IMR-90 (cell line): Measurements from ENCODE around the gene SLC25A11. TPM values are rescaled to one million over a fixed set of nuclear protein-coding genes. Genes with fewer than 3 reads are reported as not detected.

ENCODE experiments used
- ATAC-seq: fragments of 200-7000 bp; cut with Tn5 transposase; 2 replicates; pipeline ENCODE4 v1.9.1; 2020; ENCODE audit warnings: low read depth, mild to moderate bottlenecking, moderate library complexity
- BruUV-seq: library from RNA; stranded (reverse); fragments of 400-500 nt; replicated peaks from 2 replicates; lab custom pipeline; 2021; lab: Mats Ljungman, UMichigan
- CTCF ChIA-PET: fragments of 300-600 bp; formaldehyde crosslinking; extraction: SDS; loops from one replicate; lab custom pipeline; 2021; ENCODE audit warnings: antibody characterized with exemption; lab: Yijun Ruan, JAX
- POLR2A ChIA-PET: fragments of 300-600 bp; sonication (Branson Sonifier 250); formaldehyde crosslinking; loops from one replicate; lab custom pipeline; 2022; ENCODE audit warnings: antibody characterized with exemption; ENCODE audit not compliant: unreplicated experiment; lab: Charles Lee
- DNase-seq: peaks from one replicate; pipeline ENCODE4 v3.0.0; 2013
- H2AFZ ChIP-seq: replicated peaks from 2 replicates; pipeline ENCODE3; 2013; ENCODE audit warnings: low read length, mild to moderate bottlenecking; ENCODE audit not compliant: poor library complexity
- H2AK5ac ChIP-seq: 2 replicates; pipeline ENCODE4 v1.6.1; 2013; ENCODE audit warnings: low read depth, low read length, inconsistent platforms
- H2AK9ac ChIP-seq: replicated peaks from 2 replicates; pipeline ENCODE3; 2013; ENCODE audit warnings: mild to moderate bottlenecking, low read depth, low read length, moderate library complexity; ENCODE audit not compliant: poor library complexity
- H2BK120ac ChIP-seq: 2 replicates; pipeline ENCODE4 v1.6.1; 2013; ENCODE audit warnings: low read depth, low read length, inconsistent platforms
- H2BK15ac ChIP-seq: 3 replicates; pipeline ENCODE4 v1.6.1; 2013; ENCODE audit warnings: low read depth, low read length, inconsistent platforms
- H2BK20ac ChIP-seq: 2 replicates; pipeline ENCODE4 v1.6.1; 2013; ENCODE audit warnings: low read depth, mild to moderate bottlenecking, inconsistent platforms, low read length, moderate library complexity
- H2BK5ac ChIP-seq: 2 replicates; pipeline ENCODE4 v1.6.1; 2013; ENCODE audit warnings: mild to moderate bottlenecking, low read depth, low read length, inconsistent platforms; ENCODE audit not compliant: poor library complexity, severe bottlenecking
- H3K14ac ChIP-seq: replicated peaks from 2 replicates; pipeline ENCODE4 v1.6.1; 2013; ENCODE audit warnings: low read depth, low read length, inconsistent platforms
- H3K18ac ChIP-seq: 2 replicates; pipeline ENCODE4 v1.6.1; 2013; ENCODE audit warnings: low read depth, low read length, control low read depth
- H3K23ac ChIP-seq: 2 replicates; pipeline ENCODE4 v1.6.1; 2013; ENCODE audit warnings: low read depth, low read length, inconsistent platforms
- H3K27ac ChIP-seq: 2 replicates; pipeline ENCODE4 v1.5.1; 2013; ENCODE audit warnings: mild to moderate bottlenecking, control low read depth, low read length; ENCODE audit not compliant: insufficient read depth
- H3K27me3 ChIP-seq: 2 replicates; pipeline ENCODE4 v1.6.1; 2013; ENCODE audit warnings: low read length; ENCODE audit not compliant: control insufficient read depth, insufficient read depth
- H3K36me3 ChIP-seq: 2 replicates; pipeline ENCODE4 v1.6.1; 2013; ENCODE audit warnings: low read length, mixed read lengths; ENCODE audit not compliant: control insufficient read depth, insufficient read depth
- H3K4ac ChIP-seq: 2 replicates; pipeline ENCODE4 v1.6.1; 2013; ENCODE audit warnings: low read depth, low read length, inconsistent platforms
- H3K4me1 ChIP-seq: 2 replicates; pipeline ENCODE4 v1.6.1; 2013; ENCODE audit warnings: low read length, mixed read lengths; ENCODE audit not compliant: control insufficient read depth, insufficient read depth
- H3K4me2 ChIP-seq: 2 replicates; pipeline ENCODE4 v1.6.1; 2013; ENCODE audit warnings: low read depth, mild to moderate bottlenecking, control low read depth, low read length, moderate library complexity
- H3K4me3 ChIP-seq: 2 replicates; pipeline ENCODE4 v1.5.1; 2013; ENCODE audit warnings: low read depth, mild to moderate bottlenecking, control low read depth, low read length, moderate library complexity; ENCODE audit not compliant: insufficient read depth
- H3K56ac ChIP-seq: 2 replicates; pipeline ENCODE4 v1.6.1; 2013; ENCODE audit warnings: low read length, inconsistent platforms; ENCODE audit not compliant: insufficient read depth; ENCODE audit errors: extremely low read depth
- H3K79me1 ChIP-seq, 2 experiments: 2 replicates each; pipeline ENCODE4 v1.6.1; 2013; ENCODE audit warnings: low read length in 2 of 2, inconsistent platforms in 1 of 2, low read depth in 1 of 2
- H3K9ac ChIP-seq: 2 replicates; pipeline ENCODE4 v1.6.1; 2013; ENCODE audit warnings: low read depth, low read length, control low read depth
- H3K9me1 ChIP-seq: 2 replicates; pipeline ENCODE4 v1.6.1; 2013; ENCODE audit warnings: low read length, inconsistent platforms; ENCODE audit not compliant: insufficient read depth
- H3K9me3 ChIP-seq: 2 replicates; pipeline ENCODE4 v1.6.1; 2013; ENCODE audit warnings: low read length; ENCODE audit not compliant: control insufficient read depth, insufficient read depth
- H4K20me1 ChIP-seq: 2 replicates; pipeline ENCODE4 v1.6.1; 2013; ENCODE audit warnings: low read length, inconsistent platforms; ENCODE audit not compliant: insufficient read depth
- H4K5ac ChIP-seq: 2 replicates; pipeline ENCODE4 v1.6.1; 2013; ENCODE audit warnings: mild to moderate bottlenecking, low read depth, low read length, control low read depth
- H4K8ac ChIP-seq, 2 experiments: 2 replicates each; pipeline ENCODE4 v1.6.1; 2013; ENCODE audit warnings: low read depth in 2 of 2, low read length in 2 of 2, control low read depth in 1 of 2, inconsistent platforms in 1 of 2
- H4K91ac ChIP-seq: 2 replicates; pipeline ENCODE4 v1.6.1; 2013; ENCODE audit warnings: low read depth, low read length, inconsistent platforms; ENCODE audit not compliant: insufficient read depth
- POLR2A ChIP-seq: IDR thresholded peaks from 2 replicates; pipeline ENCODE4 v1.6.1; 2012; ENCODE audit warnings: mild to moderate bottlenecking, low read depth, low read length
- SMC3 ChIP-seq: fragments of 150-350 bp; IDR thresholded peaks from 2 replicates; pipeline ENCODE4 v1.6.1; 2016; ENCODE audit warnings: low read depth, mild to moderate bottlenecking, antibody characterized with exemption, low read length, moderate library complexity
- WGBS, 2 experiments: methylation state at CpG; one replicate each; pipeline versions ENCODE4 v1.1.5 to v1.1.7; 2013; ENCODE audit warnings: missing lambda C conversion rate in 2 of 2; ENCODE audit not compliant: insufficient read length in 1 of 2; ENCODE audit errors: extremely low coverage in 2 of 2; 5-methylcytosine and 5-hydroxymethylcytosine counted together
- dilution Hi-C: fragments of 300-500 bp; cut with HindIII; formaldehyde crosslinking; loops from one replicate; pipeline ENCODE4 v1.14.3; 2018; ENCODE audit warnings: low sequenced_read_pairs; ENCODE audit not compliant: unreplicated experiment
- in situ Hi-C: fragments of 300-500 bp; cut with MboI; formaldehyde crosslinking; loops from 3 replicates; pipeline ENCODE4 v1.14.3; 2019; ENCODE audit warnings: low sequenced_read_pairs, inconsistent platforms, mixed read lengths
- intact Hi-C: fragments of 100-400 bp; cut with micrococcal nuclease; formaldehyde crosslinking; loops from 2 replicates; pipeline ENCODE4 v1.10.0; 2022
- polyA plus RNA-seq, 3 experiments: library from polyadenylated mRNA; depleted of rRNA; stranded (reverse); fragments of >200 nt; gene quantifications; 2 replicates each; pipeline ENCODE4 v1.2.3, GENCODE V29; 2012; ENCODE audit warnings: low replicate concordance in 1 of 3
- total RNA-seq: library from RNA; depleted of rRNA; stranded (reverse); fragments of >200 nt; gene quantifications from 2 replicates; pipeline ENCODE4 v1.2.3, GENCODE V29; 2012

The SLC25A11 gene
- total and polyA plus RNA-seq, 2 of the 4 experiments (the other 2 are of a cell fraction), result 35.0 to 62.2 TPM

GRCh38 chr17:4944163-4944553, 4.3 kb upstream of the SLC25A11 start:
- Histone ChIP-seq H3K23ac (0 out of 2 replicates have a peak overlapping the region, but pooled peaks have one; percentile 41), H4K5ac (no peak overlapping the region), H3K9ac (no peak overlapping the region), H4K8ac (no peak overlapping the region; a peak in 1 of 4 replicates), H3K36me3 (peaks cover 41% of the 10 kb centered on the region), H3K79me1 (peaks cover 14 to 49% of the 10 kb centered on the region in 2 experiments; a peak in 3 of 4 replicates), H3K27me3 (no peaks in the 10 kb centered on the region), H3K4me1 (peaks cover 12% of the 10 kb centered on the region), H3K9me3 (no peaks in the 10 kb centered on the region), H3K4me2 (no peak overlapping the region), H3K27ac (no peak overlapping the region), H2BK5ac (peak overlapping the region; percentile 22), H2BK120ac (no peak overlapping the region), H3K14ac (no peak overlapping the region), H2AFZ (no peak overlapping the region), H3K56ac (no peak overlapping the region), H2BK20ac (no peak overlapping the region), H3K18ac (no peak overlapping the region), H2AK9ac (no peak overlapping the region), H3K4ac (no peak overlapping the region), H2BK15ac (no peak overlapping the region), H4K20me1 (peaks cover 68% of the 10 kb centered on the region), H3K4me3 (no peak overlapping the region), H4K91ac (no peak overlapping the region), H3K9me1 (peaks cover 7% of the 10 kb centered on the region; the same call in 1 of the 2 replicates), H2AK5ac (no peak overlapping the region)
- WGBS, 2 experiments, result no CpG with 5 or more reads among the region's 3 CpGs
- ATAC-seq, result no peak
- dilution Hi-C loops (no loop called here), in situ Hi-C loops (no loop called here), intact Hi-C loops (no loop called here)
- TF ChIP-seq SMC3 (no peak), POLR2A (peak; percentile 14; the same call in 1 of the 2 replicates)
- CTCF ChIA-PET, result no interaction called here
- DNase-seq, result no peak
- POLR2A ChIA-PET, result interaction anchor here (2.2 kb wide), 1 partner anchor 23 kb away, joined by 6 read pairs; the partner anchor contains the start of gene SPAG7
- BruUV-seq, result no TSS peak
